GF-D8 (cell line): ENCODE results near the gene SH3RF3.
"Not testable (repeated sequence)": the region's sequence is repeated elsewhere in the genome, so short reads cannot be mapped to it uniquely, and the experiment has no call there.

Experiments used
- DNase-seq: peaks from one replicate; lab custom pipeline; 2025; lab: John Stamatoyannopoulos, UW

SH3RF3 gene

GRCh38 chr2:109159096-109159495, 30.1 kb downstream of the SH3RF3 start:
- no peak for DNase-seq

- no peak for DNase-seq
These were observed 31.9 kb downstream of the SH3RF3 start for GRCh38 chr2:109160714-109161440.

- not testable (repeated sequence) for DNase-seq
These were observed 33.4 kb downstream of the SH3RF3 start for GRCh38 chr2:109162367-109162766.

GRCh38 chr2:109162999-109163398, 34.0 kb downstream of the SH3RF3 start:
- no peak for DNase-seq

- no peak for DNase-seq
These were observed 35.3 kb downstream of the SH3RF3 start for GRCh38 chr2:109164311-109164710.

GRCh38 chr2:109164739-109165221, 35.8 kb downstream of the SH3RF3 start:
- DNase-seq: no peak

- DNase-seq: no peak
These were observed 37.8 kb downstream of the SH3RF3 start for GRCh38 chr2:109166811-109167210.

- no peak for DNase-seq
These were observed 39.1 kb downstream of the SH3RF3 start for GRCh38 chr2:109168086-109168485.

GRCh38 chr2:109168716-109169115, 39.7 kb downstream of the SH3RF3 start:
- DNase-seq: no peak

GRCh38 chr2:109170645-109171044, 41.6 kb downstream of the SH3RF3 start:
- no peak for DNase-seq

- DNase-seq: no peak
These were observed 42.7 kb downstream of the SH3RF3 start for GRCh38 chr2:109171444-109172334.

GRCh38 chr2:109172556-109173105, 43.6 kb downstream of the SH3RF3 start:
- no peak for DNase-seq

- DNase-seq: no peak
These were observed 44.5 kb downstream of the SH3RF3 start for GRCh38 chr2:109173311-109174171.

- no peak for DNase-seq
These were observed 45.2 kb downstream of the SH3RF3 start for GRCh38 chr2:109174214-109174613.

- no peak for DNase-seq
These were observed 45.8 kb downstream of the SH3RF3 start for GRCh38 chr2:109174626-109175349.

GRCh38 chr2:109175350-109175678, 46.3 kb downstream of the SH3RF3 start:
- no peak for DNase-seq

- no peak for DNase-seq
These were observed 47.9 kb downstream of the SH3RF3 start for GRCh38 chr2:109176928-109177327.

GRCh38 chr2:109177635-109178034, 48.6 kb downstream of the SH3RF3 start:
- DNase-seq: no peak

- no peak for DNase-seq
These were observed 50.0 kb downstream of the SH3RF3 start for GRCh38 chr2:109178968-109179367.

GRCh38 chr2:109180786-109181185, 51.8 kb downstream of the SH3RF3 start:
- DNase-seq: no peak

- no peak for DNase-seq
These were observed 53.4 kb downstream of the SH3RF3 start for GRCh38 chr2:109182426-109182825.
